ENCODE data around the gene ANGEL1.
A peak's percentile ranks its signal among the peaks of the same experiment; 100 is the strongest.

The ANGEL1 gene

DNA sequence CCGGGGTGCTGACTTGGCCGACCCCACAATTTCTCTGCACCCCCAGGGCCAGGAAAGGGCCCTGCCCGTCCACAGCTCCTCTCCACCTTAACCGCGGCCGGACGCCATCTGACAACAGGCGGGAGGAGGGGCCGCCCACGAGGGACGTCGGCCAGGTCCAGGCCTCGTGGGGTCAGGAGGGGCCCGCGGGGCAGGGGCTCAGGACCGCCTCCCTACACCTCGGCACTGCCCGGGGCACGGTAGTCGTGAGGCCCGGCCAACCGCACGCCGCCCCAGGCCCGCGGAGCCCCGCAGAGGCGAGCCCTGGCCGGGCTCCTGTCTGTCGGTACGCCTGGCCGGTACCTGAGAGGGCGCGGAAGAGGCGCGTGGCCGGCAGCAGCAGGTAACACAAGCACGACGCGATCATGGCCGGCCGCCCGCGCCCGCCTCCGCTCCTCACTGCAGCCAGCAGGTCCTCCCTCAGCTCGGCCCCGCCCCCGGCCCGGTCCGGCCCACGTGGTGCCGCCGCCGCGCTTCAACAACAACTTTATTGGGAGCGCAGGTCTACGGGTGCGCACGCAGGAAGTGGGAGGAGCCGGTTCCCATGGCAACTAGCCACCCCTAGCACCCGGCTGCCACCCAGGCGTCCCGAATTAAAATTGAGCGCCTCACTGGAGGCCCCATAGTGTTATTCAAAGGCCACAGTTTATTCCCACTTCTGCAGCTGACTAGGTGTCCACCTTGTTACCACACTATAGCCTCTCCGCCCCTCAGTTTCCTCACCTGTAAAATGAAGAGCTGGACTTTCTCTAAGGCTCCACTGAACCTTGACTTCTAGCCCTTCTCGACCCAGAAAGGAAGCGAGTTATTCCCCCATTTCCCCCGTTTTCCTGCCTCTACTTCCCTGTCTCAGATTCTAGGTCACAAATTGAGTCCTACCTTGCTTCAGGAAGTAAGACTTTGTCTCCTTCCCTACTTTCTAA is at the start of gene ANGEL1:
Gene ANGEL1 (minus strand): TSS at position 461 of the 962 bp plus-strand sequence. CDS start 55 bp downstream, at position 406.
- Mint-ChIP-seq H3K9me3 (no peaks in the 10 kb centered on the region), H3K36me3 (ENCODE audit: low read depth) (peaks cover 14% of the 10 kb centered on the region), H3K27me3 (ENCODE audit: low read depth, poor library complexity) (no peaks in the 10 kb centered on the region), H3K4me3 (peak within 1 kb of the TSS; percentile 96), H3K27ac (peak within 1 kb of the TSS; percentile 55), H3K4me1 (peaks cover 34% of the 10 kb centered on the region)
- TF ChIP-seq, protein P1, sequence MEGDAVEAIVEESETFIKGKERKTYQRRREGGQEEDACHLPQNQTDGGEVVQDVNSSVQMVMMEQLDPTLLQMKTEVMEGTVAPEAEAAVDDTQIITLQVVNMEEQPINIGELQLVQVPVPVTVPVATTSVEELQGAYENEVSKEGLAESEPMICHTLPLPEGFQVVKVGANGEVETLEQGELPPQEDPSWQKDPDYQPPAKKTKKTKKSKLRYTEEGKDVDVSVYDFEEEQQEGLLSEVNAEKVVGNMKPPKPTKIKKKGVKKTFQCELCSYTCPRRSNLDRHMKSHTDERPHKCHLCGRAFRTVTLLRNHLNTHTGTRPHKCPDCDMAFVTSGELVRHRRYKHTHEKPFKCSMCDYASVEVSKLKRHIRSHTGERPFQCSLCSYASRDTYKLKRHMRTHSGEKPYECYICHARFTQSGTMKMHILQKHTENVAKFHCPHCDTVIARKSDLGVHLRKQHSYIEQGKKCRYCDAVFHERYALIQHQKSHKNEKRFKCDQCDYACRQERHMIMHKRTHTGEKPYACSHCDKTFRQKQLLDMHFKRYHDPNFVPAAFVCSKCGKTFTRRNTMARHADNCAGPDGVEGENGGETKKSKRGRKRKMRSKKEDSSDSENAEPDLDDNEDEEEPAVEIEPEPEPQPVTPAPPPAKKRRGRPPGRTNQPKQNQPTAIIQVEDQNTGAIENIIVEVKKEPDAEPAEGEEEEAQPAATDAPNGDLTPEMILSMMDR (IDR thresholded peaks at IDR 0.05): no peak
- peak; percentile 95 for DNase-seq

DNA sequence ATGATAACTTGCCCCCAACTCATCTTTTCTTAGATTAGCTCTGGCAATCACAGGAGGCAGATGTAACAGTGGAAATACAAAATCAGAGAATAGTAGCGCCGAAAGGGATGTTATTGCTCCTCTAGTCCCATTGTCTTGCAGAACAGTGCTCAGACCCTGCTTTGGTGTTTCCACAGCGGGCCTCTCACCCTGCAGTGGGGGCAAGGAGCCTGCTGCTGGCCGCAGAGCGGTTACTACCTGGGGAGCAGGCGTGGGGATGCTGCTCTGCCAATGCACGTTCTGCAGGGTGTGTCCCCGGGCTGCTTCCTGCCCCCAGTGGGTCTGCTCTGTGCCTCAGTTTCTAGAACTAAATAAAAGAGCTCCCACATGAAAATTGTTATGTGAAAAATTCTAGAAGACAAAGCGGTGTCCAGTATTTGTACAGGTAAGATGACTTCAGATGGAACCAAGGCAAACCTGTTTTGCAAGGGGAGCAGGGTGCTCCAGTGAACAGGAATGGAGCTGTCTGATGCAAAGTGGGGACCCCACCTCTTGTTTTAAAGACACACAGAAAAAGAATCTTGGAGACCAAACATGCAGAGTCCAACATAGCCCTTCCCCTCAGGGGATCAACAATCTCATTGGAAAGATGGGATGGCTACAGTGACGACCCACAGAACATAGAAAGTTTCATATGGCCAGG is 49.0 kb upstream of the ANGEL1 start:
- Mint-ChIP-seq H3K27me3 (ENCODE audit: low read depth, poor library complexity) (peaks cover 48% of the 10 kb centered on the region), H3K4me3 (no peak overlapping the region), H3K9me3 (peaks cover under 1% of the 10 kb centered on the region), H3K4me1 (peaks cover 36% of the 10 kb centered on the region), H3K36me3 (ENCODE audit: low read depth) (no peaks in the 10 kb centered on the region), H3K27ac (no peak overlapping the region)
- TF ChIP-seq, protein P1 (IDR thresholded peaks at IDR 0.05): no peak
- DNase-seq: no peak

- Mint-ChIP-seq H3K27ac (no peak overlapping the region), H3K27me3 (ENCODE audit: low read depth, poor library complexity) (peaks cover 37% of the 10 kb centered on the region), H3K9me3 (peaks cover 5% of the 10 kb centered on the region), H3K4me3 (no peak overlapping the region), H3K4me1 (peaks cover 6% of the 10 kb centered on the region), H3K36me3 (ENCODE audit: low read depth) (no peaks in the 10 kb centered on the region)
- TF ChIP-seq, protein P1 (IDR thresholded peaks at IDR 0.05): no peak
- no peak for DNase-seq
These were observed 44.1 kb upstream of the ANGEL1 start for GRCh38 chr14:76856769-76857168.

GRCh38 chr14:76855066-76855465 is 42.4 kb upstream of the ANGEL1 start:
- H3K9me3 Mint-ChIP-seq: peaks cover 5% of the 10 kb centered on the region
- peaks cover 24% of the 10 kb centered on the region for H3K27me3 Mint-ChIP-seq (ENCODE audit: low read depth, poor library complexity)
- no peaks in the 10 kb centered on the region for H3K36me3 Mint-ChIP-seq (ENCODE audit: low read depth)
- DNase-seq: no peak
- TF ChIP-seq, protein P1 (IDR thresholded peaks at IDR 0.05): no peak
- H3K27ac Mint-ChIP-seq: no peak overlapping the region
- peaks cover 3% of the 10 kb centered on the region for H3K4me1 Mint-ChIP-seq
- no peak overlapping the region for H3K4me3 Mint-ChIP-seq

DNA sequence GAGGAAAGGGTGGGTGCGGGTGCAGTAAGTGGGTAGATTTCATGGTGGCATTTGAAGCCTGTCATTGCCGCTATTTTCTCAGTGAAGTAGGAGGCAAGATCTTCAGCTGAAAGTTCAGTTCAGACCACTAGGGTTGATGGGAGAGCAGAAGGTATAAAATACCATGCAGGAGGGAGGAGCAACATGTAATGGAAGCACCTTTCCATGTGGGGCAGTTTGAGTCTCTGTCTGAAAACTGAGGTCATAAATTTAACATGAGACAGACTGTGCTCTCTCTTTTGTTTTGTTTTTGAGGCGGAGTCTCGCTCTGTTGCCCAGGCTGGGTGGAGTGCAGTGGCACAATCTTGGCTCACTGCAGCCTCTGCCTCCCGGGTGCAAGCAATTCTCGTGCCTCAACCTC is 36.2 kb upstream of the ANGEL1 start:
- Mint-ChIP-seq H3K27me3 (ENCODE audit: low read depth, poor library complexity) (peaks cover 23% of the 10 kb centered on the region), H3K9me3 (no peaks in the 10 kb centered on the region), H3K27ac (peak overlapping the region; percentile 10), H3K4me3 (no peak overlapping the region), H3K4me1 (peaks cover 8% of the 10 kb centered on the region), H3K36me3 (ENCODE audit: low read depth) (no peaks in the 10 kb centered on the region)
- TF ChIP-seq, protein P1 (IDR thresholded peaks at IDR 0.05): no peak
- no peak for DNase-seq
